CD4-positive, alpha-beta T cell treated with Interleukin-15 for 4 hours (primary cell): Measurements from ENCODE around the gene CTSO.

ENCODE experiments used
- DNase-seq: peaks from one replicate; pipeline ENCODE4 v3.0.0-alpha.2; 2020; ENCODE audit warnings: low spot score

Gene CTSO, protein sequence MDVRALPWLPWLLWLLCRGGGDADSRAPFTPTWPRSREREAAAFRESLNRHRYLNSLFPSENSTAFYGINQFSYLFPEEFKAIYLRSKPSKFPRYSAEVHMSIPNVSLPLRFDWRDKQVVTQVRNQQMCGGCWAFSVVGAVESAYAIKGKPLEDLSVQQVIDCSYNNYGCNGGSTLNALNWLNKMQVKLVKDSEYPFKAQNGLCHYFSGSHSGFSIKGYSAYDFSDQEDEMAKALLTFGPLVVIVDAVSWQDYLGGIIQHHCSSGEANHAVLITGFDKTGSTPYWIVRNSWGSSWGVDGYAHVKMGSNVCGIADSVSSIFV

DNA sequence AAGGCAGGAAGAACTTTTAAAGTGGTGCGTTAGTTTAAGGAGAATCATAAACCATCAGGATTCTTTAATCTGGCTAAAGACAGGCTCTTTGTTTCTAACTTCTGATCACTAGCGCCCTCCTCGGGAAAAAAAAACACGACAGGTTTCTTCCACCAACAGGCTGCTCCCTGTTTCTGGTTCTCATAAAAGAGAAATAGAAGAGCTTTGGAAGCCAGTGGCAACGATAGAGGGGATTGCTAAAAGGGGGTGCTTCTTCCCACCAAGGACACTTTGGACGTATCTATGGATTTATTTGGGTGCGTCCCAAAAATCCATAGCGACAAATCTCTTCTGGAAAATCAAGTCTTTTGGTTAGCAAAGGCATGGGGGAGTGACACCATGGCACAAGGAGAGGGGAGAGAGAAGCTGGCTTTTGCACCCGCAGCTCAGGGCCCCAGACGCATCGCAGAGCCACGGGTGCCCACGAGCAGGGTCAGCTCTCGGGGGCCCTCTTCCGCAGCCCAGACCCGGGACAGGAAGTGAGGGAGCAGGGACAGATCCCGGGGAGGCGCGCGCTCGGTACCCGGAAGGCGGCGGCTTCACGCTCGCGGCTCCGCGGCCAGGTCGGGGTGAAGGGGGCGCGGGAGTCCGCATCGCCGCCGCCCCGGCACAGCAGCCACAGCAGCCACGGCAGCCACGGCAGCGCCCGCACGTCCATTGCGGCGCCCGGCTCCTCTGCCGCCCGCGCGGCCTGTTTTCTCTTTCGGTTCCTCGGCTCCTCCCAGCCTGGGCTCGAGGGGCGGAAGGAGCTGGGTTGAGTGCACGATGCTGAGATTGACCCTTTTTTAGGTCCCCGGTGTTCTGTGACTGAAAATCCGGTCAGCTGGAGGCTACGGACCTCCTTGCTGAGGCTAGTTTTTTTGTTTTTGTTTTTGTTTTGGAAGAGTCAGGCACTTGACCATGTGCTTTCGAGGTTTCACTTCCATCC is at the start of gene CTSO:
CTSO (minus strand) TSS at position 716 of the 967 bp plus-strand sequence; CDS start at position 697, 19 bp downstream.
- peak; percentile 69 for DNase-seq

DNA sequence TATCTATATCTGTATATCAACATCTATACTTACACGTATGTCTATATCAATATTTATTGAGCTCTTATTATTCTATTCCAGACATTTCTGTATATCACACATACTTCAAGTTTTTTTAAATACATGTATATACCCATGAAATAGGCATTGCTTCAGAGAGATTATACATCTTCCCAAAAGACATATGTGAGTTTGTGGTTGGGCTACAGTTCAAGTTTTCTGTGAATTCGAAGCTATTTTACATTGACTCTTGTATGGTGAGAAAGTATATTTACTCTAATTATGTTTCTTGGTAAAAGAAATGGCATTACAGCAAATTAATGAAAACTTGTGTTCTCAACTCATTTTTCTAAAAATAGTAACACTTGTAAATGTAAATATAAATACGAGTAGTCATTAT is 46.8 kb upstream of the CTSO start:
- DNase-seq: no peak

DNA sequence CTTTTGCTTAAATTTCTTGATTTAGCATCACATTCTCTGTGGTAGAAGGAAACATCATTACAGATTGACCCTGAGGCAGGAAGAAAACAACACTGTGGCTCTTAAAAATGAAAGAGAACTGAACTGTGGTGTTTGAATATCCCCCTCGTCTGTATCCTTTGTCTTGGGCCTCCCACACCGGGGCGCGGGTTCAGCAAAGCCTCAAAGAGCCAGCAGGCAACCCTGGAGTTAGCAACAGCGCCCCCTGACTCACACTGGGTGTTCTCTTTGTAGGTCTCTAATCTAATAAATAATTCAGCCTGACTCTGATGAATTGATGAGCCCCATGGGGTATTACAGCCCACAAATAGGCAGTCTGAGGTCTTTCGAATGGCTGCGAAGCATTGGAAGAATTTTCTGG is 46.1 kb upstream of the CTSO start:
- DNase-seq: no peak

- no peak for DNase-seq
Measured at GRCh38 chr4:155995069-155995468, 41.4 kb upstream of the CTSO start.

GRCh38 chr4:155984106-155984797 is 30.6 kb upstream of the CTSO start:
- DNase-seq: no peak

GRCh38 chr4:155982736-155983385 is 29.2 kb upstream of the CTSO start:
- no peak for DNase-seq

DNA sequence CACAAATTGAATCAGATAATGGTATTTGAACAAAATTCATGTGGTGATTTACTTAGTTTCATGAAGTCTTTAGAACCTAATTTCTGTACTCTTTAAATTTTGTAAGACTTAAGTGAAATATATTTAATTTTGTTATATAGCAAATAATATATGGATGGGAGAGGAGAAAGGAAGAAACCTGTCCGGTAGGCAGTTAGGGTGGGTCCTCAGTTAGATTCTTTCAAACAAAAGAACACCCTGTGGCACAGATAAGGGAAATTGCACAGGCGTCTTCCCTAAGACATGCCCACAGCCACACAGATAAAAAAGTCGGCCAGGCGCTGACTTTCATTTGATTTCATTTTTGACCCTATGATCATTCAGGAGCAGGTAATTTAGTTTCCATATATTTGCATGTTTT is 25.1 kb upstream of the CTSO start:
- no peak for DNase-seq

- no peak for DNase-seq
Measured at GRCh38 chr4:155975511-155975910, 21.8 kb upstream of the CTSO start.

DNA sequence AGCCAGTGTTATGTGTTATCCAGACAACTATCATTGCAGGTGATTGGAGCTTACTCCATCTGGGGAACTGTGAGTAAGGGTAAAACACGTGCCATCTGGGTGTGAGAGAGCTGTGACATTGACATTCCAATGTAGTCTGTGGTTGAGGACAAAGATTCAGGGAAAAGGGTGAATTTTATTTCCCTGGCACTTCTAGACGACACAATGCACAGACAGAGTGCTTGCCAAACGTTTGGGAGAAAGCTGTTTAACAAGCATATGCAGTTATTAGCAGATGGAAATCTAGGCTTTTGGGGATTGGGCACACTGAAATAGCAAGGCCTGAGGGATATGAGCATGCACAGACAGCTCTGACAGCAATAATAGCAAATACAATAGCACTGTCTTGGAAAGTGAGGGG is 21.3 kb upstream of the CTSO start:
- DNase-seq: no peak

- DNase-seq: no peak
Measured at GRCh38 chr4:155974476-155974749, 20.7 kb upstream of the CTSO start.

- no peak for DNase-seq
Measured at GRCh38 chr4:155973639-155974475, 20.2 kb upstream of the CTSO start.

DNA sequence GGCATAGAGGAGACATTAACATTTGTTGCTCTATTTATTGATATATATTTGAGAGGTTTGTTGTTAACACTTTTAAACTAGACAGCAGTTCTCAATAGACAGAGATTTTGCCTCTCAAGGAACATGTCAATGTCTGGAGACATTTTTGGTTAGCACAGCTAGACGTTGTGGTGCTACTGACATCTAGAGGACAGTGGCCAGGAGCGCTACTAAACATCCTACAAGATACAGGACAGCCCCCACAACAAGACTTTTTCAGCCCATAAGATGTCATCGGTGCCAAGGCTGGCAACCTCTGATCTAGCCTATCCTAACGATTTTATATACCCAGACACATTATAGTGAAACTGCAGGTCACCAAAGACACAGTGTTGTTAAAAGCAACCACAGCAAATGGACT is 18.4 kb upstream of the CTSO start:
- DNase-seq: no peak

- no peak for DNase-seq
Measured at GRCh38 chr4:155966731-155967395, 13.2 kb upstream of the CTSO start.

- no peak for DNase-seq
Measured at GRCh38 chr4:155966171-155966570, 12.5 kb upstream of the CTSO start.

DNA sequence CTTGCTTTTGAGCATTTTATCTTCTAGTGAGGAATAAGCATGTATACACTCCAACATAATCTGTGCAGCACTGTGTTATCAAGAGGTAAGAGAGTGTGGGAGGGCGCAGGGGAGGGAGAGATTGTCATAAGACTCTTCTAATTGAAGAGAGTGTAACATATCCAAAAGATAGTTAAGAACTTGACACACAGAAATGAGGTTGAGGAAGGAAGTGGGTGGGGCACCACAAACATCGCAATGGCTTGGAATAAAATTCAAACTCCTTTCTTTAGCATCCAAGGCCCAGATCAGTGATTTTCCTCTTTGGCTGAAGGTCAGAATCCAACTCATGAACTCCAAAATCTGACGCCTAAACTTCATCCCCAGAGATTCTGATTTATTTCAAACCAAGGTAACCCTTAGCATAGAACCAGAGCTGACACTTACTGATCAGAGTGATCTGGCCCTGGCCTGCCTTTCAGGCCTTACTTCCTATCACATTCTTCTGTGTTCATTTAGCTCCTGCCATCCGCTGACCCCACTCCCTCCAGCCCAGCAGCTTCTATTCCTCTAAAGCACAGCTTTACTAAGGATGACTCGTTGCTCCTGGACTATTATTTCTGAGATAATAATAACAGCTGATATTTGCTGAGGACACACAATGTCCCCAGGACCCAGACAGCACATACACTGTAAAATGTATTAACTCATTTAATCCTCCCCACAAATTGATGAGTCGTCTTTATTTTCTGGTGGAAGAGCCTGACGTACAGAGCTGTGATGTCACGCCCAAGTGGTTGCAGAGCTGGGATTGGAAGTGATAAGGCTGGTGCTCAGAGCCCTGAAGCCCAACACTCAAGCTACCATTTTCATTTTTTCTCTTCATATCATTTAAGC is 10.6 kb upstream of the CTSO start:
- DNase-seq: no peak

DNA sequence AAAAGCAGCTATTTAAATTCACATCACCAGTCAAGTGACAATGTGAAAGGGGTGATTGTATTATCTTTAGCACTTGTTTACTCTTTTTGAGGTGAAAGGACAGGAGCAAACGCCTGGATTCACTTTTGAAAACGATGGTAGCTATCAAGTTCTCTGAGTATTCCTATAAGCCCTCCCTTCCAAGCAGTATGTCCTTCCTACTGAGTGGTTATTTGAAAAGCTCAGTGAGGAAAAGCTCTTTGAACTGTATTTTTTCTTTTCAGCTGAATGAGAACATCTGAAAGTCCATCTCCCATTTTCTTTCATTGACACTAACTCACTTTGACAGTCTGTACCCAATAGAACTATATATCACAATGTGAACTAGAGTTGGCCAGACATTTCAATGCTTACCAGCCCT is 9.1 kb upstream of the CTSO start:
- DNase-seq: no peak

DNA sequence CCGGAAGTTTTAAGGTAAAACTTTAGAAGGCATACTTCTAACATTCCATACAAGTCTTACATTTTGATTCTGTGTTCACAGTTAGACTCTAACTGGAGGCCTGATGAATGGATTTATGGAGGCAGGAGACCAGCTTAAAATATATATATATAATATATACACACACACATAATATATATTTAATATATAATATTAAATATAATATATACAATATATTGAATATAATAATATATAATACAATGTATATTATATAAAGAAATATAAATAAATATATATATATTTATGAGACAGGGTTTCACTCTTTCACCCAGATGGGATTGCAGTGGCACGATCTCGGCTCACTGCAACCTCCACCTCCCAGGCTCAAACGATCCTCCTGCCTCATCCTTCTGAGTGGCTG is 7.9 kb upstream of the CTSO start:
- no peak for DNase-seq

DNA sequence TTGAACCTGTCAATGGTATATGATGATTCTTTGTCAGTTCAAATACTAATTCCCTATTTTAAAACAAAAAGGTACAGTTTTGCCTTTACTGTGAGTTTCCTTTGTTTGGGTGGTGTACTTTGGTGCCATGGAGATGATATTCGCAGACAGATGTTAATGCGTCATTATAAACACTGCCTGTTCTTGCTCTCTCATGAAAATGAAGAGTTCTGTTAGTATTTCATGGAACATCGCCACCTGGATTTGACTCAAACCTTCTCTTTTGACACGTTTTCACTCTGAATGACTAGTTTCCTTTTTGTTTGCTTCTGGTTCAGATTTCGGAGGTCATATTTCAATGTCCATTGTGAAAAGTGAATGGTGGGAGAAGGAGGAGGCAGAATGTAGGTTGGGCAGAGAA is 6.9 kb upstream of the CTSO start:
- DNase-seq: no peak

DNA sequence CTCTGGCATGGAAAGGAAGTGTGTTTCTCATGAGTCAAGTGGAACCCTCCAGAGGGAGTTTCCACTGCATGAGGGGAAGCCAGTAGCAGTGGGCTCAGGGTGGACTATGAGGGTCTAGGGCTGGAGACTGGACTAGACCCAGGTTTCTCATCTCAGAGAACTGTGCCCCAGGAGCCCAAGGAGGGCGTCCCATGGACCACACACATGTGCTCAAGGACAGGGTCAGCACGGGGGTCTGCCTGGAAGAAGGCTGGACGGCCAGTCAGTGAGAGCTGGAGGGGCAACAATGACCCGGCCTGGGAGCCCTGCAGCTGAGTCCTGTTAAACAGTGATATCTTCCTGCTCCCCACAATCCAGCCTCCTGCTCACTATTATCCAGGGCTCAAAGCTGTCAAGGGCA is 5.8 kb upstream of the CTSO start:
- DNase-seq: no peak

- DNase-seq: no peak
Measured at GRCh38 chr4:155956461-155956860, 2.8 kb upstream of the CTSO start.
